M059J (cell line): ENCODE measurements around the gene NEK6. TPM values are rescaled to one million over a fixed set of nuclear protein-coding genes. Genes with fewer than 3 reads are reported as not detected.

Experiments used
- DNase-seq: peaks from one replicate; pipeline ENCODE4 v3.0.0-alpha.2; 2012; ENCODE audit warnings: low read depth
- total RNA-seq: library from RNA; depleted of rRNA; stranded (reverse); fragments of >200 nt; shearing (Covaris generic); gene quantifications from 2 replicates; pipeline ENCODE4 v1.2.3, GENCODE V29; 2014; rRNA removed

Gene NEK6
- total RNA-seq: 51.3 and 88.5 TPM in 2 replicates

GRCh38 chr9:124257844-124258606, at the start of gene NEK6:
TSS of gene NEK6 (plus strand) at chr9:124257949. CDS start at chr9:124301965, 44,016 bp downstream.
- peak; percentile 68 for DNase-seq

GRCh38 chr9:124208571-124208970, 49.2 kb upstream of the NEK6 start:
- DNase-seq: no peak

GRCh38 chr9:124209279-124209678, 48.5 kb upstream of the NEK6 start:
- DNase-seq: no peak

GRCh38 chr9:124209774-124210173, 48.0 kb upstream of the NEK6 start:
- no peak for DNase-seq

- DNase-seq: no peak
Observed at GRCh38 chr9:124210697-124211096, 47.1 kb upstream of the NEK6 start.

- peak; percentile 81 for DNase-seq
Observed at GRCh38 chr9:124212381-124213050, 45.2 kb upstream of the NEK6 start.

GRCh38 chr9:124213396-124213795, 44.4 kb upstream of the NEK6 start:
- no peak for DNase-seq

- no peak for DNase-seq
Observed at GRCh38 chr9:124214116-124214515, 43.6 kb upstream of the NEK6 start.

GRCh38 chr9:124214596-124215367, 43.0 kb upstream of the NEK6 start:
- DNase-seq: no peak

- DNase-seq: no peak
Observed at GRCh38 chr9:124215368-124215910, 42.3 kb upstream of the NEK6 start.

- DNase-seq: no peak
Observed at GRCh38 chr9:124215956-124216355, 41.8 kb upstream of the NEK6 start.

GRCh38 chr9:124216474-124217176, 41.1 kb upstream of the NEK6 start:
- DNase-seq: no peak

GRCh38 chr9:124217836-124218437, 39.8 kb upstream of the NEK6 start:
- no peak for DNase-seq

GRCh38 chr9:124218438-124218982, 39.2 kb upstream of the NEK6 start:
- peak; percentile 86 for DNase-seq

- no peak for DNase-seq
Observed at GRCh38 chr9:124218987-124219461, 38.7 kb upstream of the NEK6 start.

- DNase-seq: peak; percentile 53
Observed at GRCh38 chr9:124220946-124221451, 36.8 kb upstream of the NEK6 start.

GRCh38 chr9:124221676-124222075, 36.1 kb upstream of the NEK6 start:
- no peak for DNase-seq

GRCh38 chr9:124222109-124222508, 35.6 kb upstream of the NEK6 start:
- no peak for DNase-seq

GRCh38 chr9:124222918-124223720, 34.6 kb upstream of the NEK6 start:
- DNase-seq: peak; percentile 72

GRCh38 chr9:124225945-124226344, 31.8 kb upstream of the NEK6 start:
- DNase-seq: no peak
